Breast epithelium (tissue), 3 donors: Measurements from ENCODE around the gene TCOF1.

Experiments used
- CTCF ChIP-seq, 3 donors: fragments of 450-650 bp; IDR thresholded peaks; one replicate each; pipeline ENCODE4 v1.5.1; 2016 to 2017; ENCODE audit warnings: antibody characterized with exemption in 3 of 3, mild to moderate bottlenecking in 3 of 3, moderate library complexity in 3 of 3
- POLR2AphosphoS5 ChIP-seq, 3 donors: sonication (generic); formaldehyde crosslinking; IDR thresholded peaks; one replicate each; pipeline ENCODE4 v1.6.1; 2017; ENCODE audit warnings: antibody characterized with exemption in 3 of 3

DNA sequence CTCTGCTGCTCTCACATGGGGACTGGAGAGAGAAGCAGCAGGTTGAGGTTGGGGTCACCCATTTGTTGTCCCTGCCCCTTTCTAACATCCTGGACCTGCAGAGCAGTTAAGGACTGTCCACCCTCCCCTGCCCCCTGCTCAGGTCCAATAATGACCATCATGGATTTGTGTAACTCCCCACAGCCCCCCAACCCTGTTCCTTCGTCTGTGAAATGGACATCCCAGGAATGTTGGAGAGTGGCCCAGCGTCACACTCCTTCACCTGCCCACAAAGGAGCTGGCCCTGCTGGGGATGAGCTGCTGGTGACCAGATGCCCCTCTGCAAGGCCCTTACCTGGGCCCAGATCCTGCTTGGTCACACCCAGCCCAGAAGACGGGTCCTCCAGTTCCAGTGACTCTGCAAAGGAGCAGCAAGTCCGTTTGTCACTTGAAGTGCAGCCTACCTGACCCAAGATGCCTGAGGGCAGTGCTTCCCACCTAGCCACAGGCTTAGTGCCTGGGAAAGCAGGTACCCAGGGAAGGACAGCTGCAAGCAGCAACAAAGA, 44.8 kb downstream of the TCOF1 start:
- TF ChIP-seq CTCF (IDR thresholded peaks at IDR 0.05) (no peak), POLR2AphosphoS5 (IDR thresholded peaks at IDR 0.05) (no peak)
